Mesendoderm (in vitro differentiated cells): ENCODE results near the gene MAP3K10.

Experiments used
- DNase-seq: peaks from one replicate; pipeline ENCODE4 v3.0.0; 2013
- H2AK5ac ChIP-seq: 2 replicates; pipeline ENCODE4 v1.6.1; 2013; ENCODE audit warnings: low read length, inconsistent platforms
- H2BK120ac ChIP-seq: 2 replicates; pipeline ENCODE4 v1.6.1; 2013; ENCODE audit warnings: low read depth, mild to moderate bottlenecking, low read length, moderate library complexity, mixed read lengths
- H2BK15ac ChIP-seq: replicated peaks from 2 replicates; pipeline ENCODE4 v1.6.1; 2013; ENCODE audit warnings: low read depth, mild to moderate bottlenecking, moderate library complexity
- H2BK5ac ChIP-seq: 2 replicates; pipeline ENCODE4 v1.6.1; 2013; ENCODE audit warnings: low read length, inconsistent platforms
- H3K18ac ChIP-seq: 2 replicates; pipeline ENCODE4 v1.6.1; 2013; ENCODE audit warnings: mild to moderate bottlenecking, low read length, mixed read lengths
- H3K23ac ChIP-seq: one replicate; pipeline ENCODE4 v1.6.1; 2013; ENCODE audit warnings: low read length
- H3K27ac ChIP-seq: 2 replicates; pipeline ENCODE4 v1.5.1; 2013; ENCODE audit warnings: low read depth, mild to moderate bottlenecking, inconsistent platforms, low read length, moderate library complexity
- H3K27me3 ChIP-seq: 2 replicates; pipeline ENCODE4 v1.6.1; 2013; ENCODE audit warnings: low read length, control low read depth, mild to moderate bottlenecking, inconsistent platforms; ENCODE audit not compliant: insufficient read depth, poor library complexity
- H3K36me3 ChIP-seq: 2 replicates; pipeline ENCODE4 v1.6.1; 2013; ENCODE audit warnings: low read length, inconsistent platforms; ENCODE audit not compliant: control insufficient read depth, insufficient read depth
- H3K4ac ChIP-seq: one replicate; pipeline ENCODE4 v1.6.1; 2013; ENCODE audit warnings: low read depth, mild to moderate bottlenecking, low read length, moderate library complexity
- H3K4me1 ChIP-seq: 2 replicates; pipeline ENCODE4 v1.6.1; 2013; ENCODE audit warnings: low read depth, low read length, inconsistent platforms; ENCODE audit not compliant: control insufficient read depth
- H3K4me2 ChIP-seq: 2 replicates; pipeline ENCODE4 v1.6.1; 2013; ENCODE audit warnings: low read length
- H3K4me3 ChIP-seq: 2 replicates; pipeline ENCODE4 v1.5.1; 2013; ENCODE audit warnings: mild to moderate bottlenecking, low read length
- H3K56ac ChIP-seq: one replicate; pipeline ENCODE4 v1.6.1; 2013; ENCODE audit warnings: low read length
- H3K79me1 ChIP-seq: 2 replicates; pipeline ENCODE4 v1.6.1; 2013; ENCODE audit warnings: low read length, inconsistent platforms
- H3K79me2 ChIP-seq: 2 replicates; pipeline ENCODE4 v1.6.1; 2013; ENCODE audit warnings: mild to moderate bottlenecking, low read length; ENCODE audit not compliant: control insufficient read depth, insufficient read depth
- H3K9ac ChIP-seq: 2 replicates; pipeline ENCODE4 v1.6.1; 2013; ENCODE audit warnings: low read length, inconsistent platforms
- H4K5ac ChIP-seq: one replicate; pipeline ENCODE4 v1.6.1; 2013; ENCODE audit warnings: low read length
- H4K8ac ChIP-seq: one replicate; pipeline ENCODE4 v1.6.1; 2013; ENCODE audit warnings: low read depth, mild to moderate bottlenecking, control low read depth, low read length, moderate library complexity
- WGBS: extraction: QIAGEN DNeasy Blood & Tissue Kit; methylation state at CpG from one replicate; pipeline ENCODE4 v1.1.7; 2013; ENCODE audit warnings: low lambda C conversion rate, missing lambda C conversion rate; ENCODE audit not compliant: insufficient coverage; ENCODE audit errors: extremely low coverage; 5-methylcytosine and 5-hydroxymethylcytosine counted together

Gene MAP3K10

DNA sequence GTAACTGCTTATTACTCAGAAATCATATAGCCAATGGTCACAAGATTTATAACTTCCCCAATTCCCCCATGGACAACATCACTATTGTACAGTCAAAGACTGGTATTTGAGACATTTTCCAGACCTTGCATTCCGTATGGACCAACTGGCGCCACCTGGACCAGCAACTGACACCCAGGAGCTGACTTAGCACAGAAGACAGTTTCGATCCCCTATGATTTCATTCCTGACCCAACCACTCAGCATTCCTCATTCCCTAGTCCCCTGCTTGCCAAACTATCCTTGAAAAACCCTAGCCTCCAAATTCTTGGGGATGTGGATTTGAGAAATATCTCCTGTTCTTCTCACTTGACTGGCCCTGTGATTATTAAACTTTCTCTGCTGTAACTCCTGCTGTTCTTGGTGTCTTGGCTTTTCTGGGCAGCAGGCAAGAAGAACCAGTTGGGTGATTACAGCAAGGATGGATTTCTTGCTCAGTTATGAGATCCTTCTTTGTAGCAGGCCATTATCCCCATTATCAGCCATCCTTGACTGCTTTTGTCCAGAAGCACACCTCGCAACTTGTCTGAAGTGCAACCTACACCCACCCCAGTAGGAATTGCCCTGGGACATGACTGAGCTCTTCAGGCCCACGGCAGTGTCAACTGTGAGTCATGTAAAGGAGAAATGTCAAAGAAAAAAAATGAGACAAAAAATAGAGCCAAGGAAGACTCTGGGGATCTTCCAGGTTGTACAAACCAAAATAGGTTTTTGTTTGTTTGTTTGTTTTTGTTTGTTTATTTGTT is 13.7 kb upstream of the MAP3K10 start:
- Histone ChIP-seq H3K4me2 (no peak overlapping the region), H3K27me3 (no peaks in the 10 kb centered on the region), H3K79me2 (no peaks in the 10 kb centered on the region), H3K18ac (no peak overlapping the region), H4K8ac (no peak overlapping the region), H4K5ac (no peak overlapping the region), H3K4ac (no peak overlapping the region), H3K9ac (no peak overlapping the region), H3K4me3 (no peak overlapping the region), H3K4me1 (no peaks in the 10 kb centered on the region), H3K36me3 (no peaks in the 10 kb centered on the region), H2BK5ac (no peak overlapping the region), H3K79me1 (no peaks in the 10 kb centered on the region), H3K27ac (no peak overlapping the region), H2BK15ac (no peak overlapping the region), H2BK120ac (no peak overlapping the region), H3K23ac (no peak overlapping the region), H2AK5ac (no peak overlapping the region), H3K56ac (no peak overlapping the region)
- DNase-seq = no peak
- no CpG with 5 or more reads among the region's 5 CpGs for WGBS

DNA sequence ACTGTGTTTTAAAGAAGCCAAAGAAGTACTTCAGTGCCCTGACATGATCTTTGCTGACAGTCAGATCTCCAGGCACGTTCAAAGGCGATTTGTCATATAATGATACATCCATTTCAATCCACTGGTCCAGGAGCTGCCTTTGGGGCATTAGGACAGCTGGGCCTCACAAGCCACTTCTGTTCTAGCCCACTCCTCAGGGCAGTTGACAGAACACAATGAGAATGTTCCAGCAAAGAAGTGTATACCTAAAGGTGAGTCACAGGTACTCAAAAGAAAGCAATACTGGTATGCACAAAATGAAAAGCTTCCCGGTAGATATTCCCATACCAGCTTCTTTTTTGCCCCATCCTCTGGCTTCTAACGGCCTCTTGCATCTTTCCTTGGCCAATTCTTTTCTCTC is 12.5 kb upstream of the MAP3K10 start:
- H3K9ac ChIP-seq = no peak overlapping the region
- H4K8ac ChIP-seq = no peak overlapping the region
- no peak overlapping the region for H2BK120ac ChIP-seq
- H3K18ac ChIP-seq = no peak overlapping the region
- H3K79me2 ChIP-seq = no peaks in the 10 kb centered on the region
- no peaks in the 10 kb centered on the region for H3K79me1 ChIP-seq
- H2AK5ac ChIP-seq = no peak overlapping the region
- no peak overlapping the region for H2BK15ac ChIP-seq
- no peak overlapping the region for H3K27ac ChIP-seq
- H2BK5ac ChIP-seq = no peak overlapping the region
- no peaks in the 10 kb centered on the region for H3K27me3 ChIP-seq
- H3K23ac ChIP-seq = no peak overlapping the region
- no peak overlapping the region for H3K4me2 ChIP-seq
- no peak for DNase-seq
- H4K5ac ChIP-seq = no peak overlapping the region
- no peaks in the 10 kb centered on the region for H3K36me3 ChIP-seq
- WGBS = no CpG with 5 or more reads among the region's 4 CpGs
- no peak overlapping the region for H3K56ac ChIP-seq
- H3K4ac ChIP-seq = no peak overlapping the region
- no peaks in the 10 kb centered on the region for H3K4me1 ChIP-seq
- no peak overlapping the region for H3K4me3 ChIP-seq

DNA sequence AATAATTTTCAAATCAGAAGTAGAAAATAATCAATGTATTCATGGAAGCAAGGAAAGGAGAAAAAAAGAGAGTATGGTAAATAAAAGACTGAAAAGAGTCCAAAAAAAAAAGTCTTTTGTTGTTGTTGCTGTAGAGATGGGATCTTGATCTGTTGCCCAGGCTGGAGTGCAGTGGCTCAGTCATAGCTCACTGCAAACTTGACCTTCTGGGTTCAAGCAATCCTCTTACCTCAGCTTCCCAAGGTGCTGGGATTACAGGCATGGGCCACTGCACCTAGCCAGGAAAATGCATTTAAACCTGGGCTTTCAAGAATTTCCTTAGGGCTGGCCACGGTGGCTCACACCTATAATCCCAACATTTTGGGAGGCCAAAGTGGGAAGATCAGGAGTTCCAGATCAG is 7.0 kb upstream of the MAP3K10 start:
- H3K36me3 ChIP-seq = no peaks in the 10 kb centered on the region
- H3K27me3 ChIP-seq = no peaks in the 10 kb centered on the region
- H3K9ac ChIP-seq = no peak overlapping the region
- DNase-seq = no peak
- H2BK15ac ChIP-seq = no peak overlapping the region
- H3K4me3 ChIP-seq = no peak overlapping the region
- H3K4ac ChIP-seq = no peak overlapping the region
- no peak overlapping the region for H3K56ac ChIP-seq
- no peak overlapping the region for H3K4me2 ChIP-seq
- H2AK5ac ChIP-seq = no peak overlapping the region
- H4K5ac ChIP-seq = no peak overlapping the region
- no CpG with 5 or more reads among the region's 1 CpG for WGBS
- no peak overlapping the region for H2BK120ac ChIP-seq
- H2BK5ac ChIP-seq = no peak overlapping the region
- no peak overlapping the region for H3K18ac ChIP-seq
- no peaks in the 10 kb centered on the region for H3K79me2 ChIP-seq
- no peak overlapping the region for H3K23ac ChIP-seq
- H3K4me1 ChIP-seq = no peaks in the 10 kb centered on the region
- no peak overlapping the region for H4K8ac ChIP-seq
- no peaks in the 10 kb centered on the region for H3K79me1 ChIP-seq
- H3K27ac ChIP-seq = no peak overlapping the region

DNA sequence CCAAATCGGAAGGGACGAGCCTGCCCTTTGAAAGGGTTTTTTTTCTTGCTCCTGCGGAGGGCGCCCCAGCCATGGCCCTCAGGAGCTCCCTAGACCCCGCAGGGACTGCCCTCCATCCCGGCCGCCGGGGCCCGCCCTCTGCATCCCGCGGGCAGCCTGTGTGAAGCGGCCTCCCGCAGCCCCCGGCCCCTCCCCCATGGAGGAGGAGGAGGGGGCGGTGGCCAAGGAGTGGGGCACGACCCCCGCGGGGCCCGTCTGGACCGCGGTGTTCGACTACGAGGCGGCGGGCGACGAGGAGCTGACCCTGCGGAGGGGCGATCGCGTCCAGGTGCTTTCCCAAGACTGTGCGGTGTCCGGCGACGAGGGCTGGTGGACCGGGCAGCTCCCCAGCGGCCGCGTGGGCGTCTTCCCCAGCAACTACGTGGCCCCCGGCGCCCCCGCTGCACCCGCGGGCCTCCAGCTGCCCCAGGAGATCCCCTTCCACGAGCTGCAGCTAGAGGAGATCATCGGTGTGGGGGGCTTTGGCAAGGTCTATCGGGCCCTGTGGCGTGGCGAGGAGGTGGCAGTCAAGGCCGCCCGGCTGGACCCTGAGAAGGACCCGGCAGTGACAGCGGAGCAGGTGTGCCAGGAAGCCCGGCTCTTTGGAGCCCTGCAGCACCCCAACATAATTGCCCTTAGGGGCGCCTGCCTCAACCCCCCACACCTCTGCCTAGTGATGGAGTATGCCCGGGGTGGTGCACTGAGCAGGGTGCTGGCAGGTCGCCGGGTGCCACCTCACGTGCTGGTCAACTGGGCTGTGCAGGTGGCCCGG is 815 bp downstream of the MAP3K10 start:
- no peaks in the 10 kb centered on the region for H3K79me1 ChIP-seq
- H3K18ac ChIP-seq = peak overlapping the region; percentile 71
- peak overlapping the region; percentile 73 for H3K56ac ChIP-seq
- H2BK120ac ChIP-seq = no peak overlapping the region
- no peak overlapping the region for H2AK5ac ChIP-seq
- no peak overlapping the region for H4K8ac ChIP-seq
- H3K36me3 ChIP-seq = no peaks in the 10 kb centered on the region
- peak overlapping the region; percentile 62 for H3K4me2 ChIP-seq
- whole genome bisulfite sequencing = no CpG with 5 or more reads among the region's 62 CpGs
- H4K5ac ChIP-seq = no peak overlapping the region
- peak overlapping the region; percentile 4 for H3K4me3 ChIP-seq
- H3K4ac ChIP-seq = no peak overlapping the region
- no peak overlapping the region for H2BK5ac ChIP-seq
- H3K27ac ChIP-seq = no peak overlapping the region
- no peak overlapping the region for H3K23ac ChIP-seq
- peak; percentile 77 for DNase-seq
- peaks cover 3% of the 10 kb centered on the region for H3K4me1 ChIP-seq
- H2BK15ac ChIP-seq = no peak overlapping the region
- H3K9ac ChIP-seq = peak overlapping the region; percentile 67
- no peaks in the 10 kb centered on the region for H3K27me3 ChIP-seq
- no peaks in the 10 kb centered on the region for H3K79me2 ChIP-seq

DNA sequence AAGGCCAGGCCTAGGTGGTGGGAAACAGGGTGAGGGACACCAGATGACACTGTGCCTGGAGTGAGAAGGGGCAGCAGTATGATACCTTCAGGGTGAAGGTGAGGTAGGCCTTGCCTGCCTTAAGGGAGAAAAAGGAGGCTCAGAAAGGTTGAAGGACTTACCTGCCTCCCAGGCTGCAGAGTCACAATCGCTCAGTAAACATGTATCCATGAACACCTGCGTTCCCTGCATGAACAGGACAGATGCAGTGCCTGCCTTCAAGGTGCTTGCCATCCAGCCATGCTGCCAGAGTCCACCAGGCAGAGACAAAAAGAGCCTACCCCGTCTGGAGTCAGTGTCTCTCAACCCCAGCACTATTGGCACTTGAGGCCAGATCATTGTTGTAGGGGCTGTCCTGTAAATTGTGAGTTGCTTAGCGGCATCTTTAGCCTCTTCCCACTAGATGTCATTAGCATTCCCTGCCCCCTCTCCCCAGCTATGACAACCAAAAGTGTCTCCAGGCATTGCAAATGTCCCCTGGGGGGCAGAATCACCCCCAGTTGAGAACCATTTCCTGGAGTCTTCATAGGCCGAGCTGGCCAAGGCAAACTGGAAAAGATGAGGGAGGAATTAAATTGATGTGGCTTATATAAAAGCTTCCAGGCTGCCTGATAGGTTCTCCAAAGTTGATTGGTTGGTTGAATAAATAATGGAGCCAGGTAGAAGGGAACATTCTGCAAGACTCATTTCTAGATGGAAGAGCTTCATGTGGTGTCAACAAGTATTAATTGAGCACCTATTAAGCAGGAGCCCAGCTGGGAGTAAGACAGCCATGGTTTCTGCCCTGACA is 1.7 kb downstream of the MAP3K10 start:
- Histone ChIP-seq H2BK5ac (no peak overlapping the region), H3K23ac (no peak overlapping the region), H3K4ac (no peak overlapping the region), H3K36me3 (no peaks in the 10 kb centered on the region), H3K79me1 (no peaks in the 10 kb centered on the region), H2BK120ac (no peak overlapping the region), H3K56ac (no peak overlapping the region), H3K27ac (no peak overlapping the region), H3K79me2 (no peaks in the 10 kb centered on the region), H2BK15ac (no peak overlapping the region), H3K4me2 (no peak overlapping the region), H3K4me3 (no peak overlapping the region), H4K8ac (no peak overlapping the region), H2AK5ac (no peak overlapping the region), H3K27me3 (no peaks in the 10 kb centered on the region), H3K9ac (no peak overlapping the region), H4K5ac (no peak overlapping the region), H3K4me1 (peaks cover 3% of the 10 kb centered on the region), H3K18ac (no peak overlapping the region)
- DNase-seq = peak; percentile 68
- no CpG with 5 or more reads among the region's 5 CpGs for WGBS
